Body of pancreas (tissue), 4 donors: Measurements from ENCODE around the gene ARMC6. TPM values are rescaled to one million over a fixed set of nuclear protein-coding genes. Genes with fewer than 3 reads are reported as not detected.

ENCODE experiments used
- ATAC-seq: fragments of 150-250 bp; one replicate; pipeline ENCODE4 v1.9.1; 2016
- DNase-seq, 4 donors: peaks; one replicate each; pipeline ENCODE4 v3.0.0-alpha.2; 2019
- H3K27ac ChIP-seq, 4 donors: fragments of 200-600 bp; sonication (generic); 1 replicate in 3 of 4; 2 replicates in 1 of 4; pipeline versions ENCODE4 v1.5.1 to v1.6.1; 2016 to 2019; ENCODE audit warnings: mild to moderate bottlenecking in 1 of 4, mixed read lengths in 1 of 4, moderate library complexity in 1 of 4
- H3K27me3 ChIP-seq, 2 donors: fragments of 200-600 bp; sonication (generic); one replicate each; pipeline ENCODE4 v1.6.0; 2016; ENCODE audit warnings: mild to moderate bottlenecking in 1 of 2
- H3K36me3 ChIP-seq, 2 donors: fragments of 200-600 bp; sonication (generic); replicated peaks in 1 of 2; 2 replicates each; pipeline ENCODE4 v1.5.1; 2016; ENCODE audit warnings: low read depth in 2 of 2; ENCODE audit not compliant: insufficient read depth in 1 of 2
- H3K4me1 ChIP-seq: fragments of 200-600 bp; sonication (generic); one replicate; pipeline ENCODE4 v1.6.0; 2016
- H3K4me3 ChIP-seq, 2 donors: fragments of 200-600 bp; sonication (generic); 1 replicate in 1 of 2; 2 replicates in 1 of 2; pipeline ENCODE4 v1.5.1; 2016 to 2019
- H3K9me3 ChIP-seq, 3 donors: fragments of 200-600 bp; sonication (generic); 1 replicate in 2 of 3; 2 replicates in 1 of 3; pipeline ENCODE4 v1.5.1; 2016
- POLR2A ChIP-seq, 3 donors: fragments of 450-650 bp; IDR thresholded peaks; one replicate each; pipeline ENCODE4 v1.6.1; 2016; ENCODE audit warnings: antibody characterized with exemption in 3 of 3, mild to moderate bottlenecking in 2 of 3
- WGBS, 2 donors: methylation state at CpG; one replicate each; pipeline ENCODE4 v1.1.5; 2017; 5-methylcytosine and 5-hydroxymethylcytosine counted together
- intact Hi-C: fragments of 100-400 bp; cut with DNase I; formaldehyde crosslinking; loops from one replicate; pipeline ENCODE4 v1.15.1; 2023
- total RNA-seq, 2 donors: library from RNA; depleted of rRNA; stranded (reverse); fragments of >200 nt; gene quantifications; one replicate each; pipeline ENCODE4 v1.1.0, GENCODE V29; 2016
- TF ChIP-seq, protein P1 (sequence below), 7 experiments: fragments of 450-650 bp in 4 of 7; fragments of 200-600 bp in 3 of 7; sonication (generic) in 3 of 7; IDR thresholded peaks; one replicate each; pipeline ENCODE4 v1.5.1; 2016 to 2019; ENCODE audit warnings: antibody characterized with exemption in 7 of 7

ARMC6 gene
- total RNA-seq, 2 donors from 2014 or later, result 15.6 to 27.7 TPM

DNA sequence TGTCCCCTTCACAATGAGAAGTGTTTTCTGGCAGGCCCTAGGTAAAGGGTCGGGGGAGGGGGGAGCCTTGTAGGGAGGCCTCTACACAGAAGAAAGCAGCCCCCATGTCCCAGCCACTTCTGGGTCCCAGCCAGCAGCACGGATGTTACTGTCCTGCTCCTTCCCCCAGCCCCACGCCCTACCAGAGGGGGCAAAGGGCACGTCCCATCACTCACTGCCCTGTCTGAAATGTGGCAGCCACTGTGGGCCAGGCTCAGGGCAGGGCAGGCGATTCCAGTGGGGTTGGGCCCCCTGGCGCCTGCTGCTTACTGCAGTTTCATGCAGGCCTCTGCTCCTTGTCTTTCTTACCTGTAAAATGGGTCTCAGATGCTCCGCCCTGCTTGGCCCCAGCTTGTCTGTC, 24.3 kb downstream of the ARMC6 start:
- TF ChIP-seq, protein P1, sequence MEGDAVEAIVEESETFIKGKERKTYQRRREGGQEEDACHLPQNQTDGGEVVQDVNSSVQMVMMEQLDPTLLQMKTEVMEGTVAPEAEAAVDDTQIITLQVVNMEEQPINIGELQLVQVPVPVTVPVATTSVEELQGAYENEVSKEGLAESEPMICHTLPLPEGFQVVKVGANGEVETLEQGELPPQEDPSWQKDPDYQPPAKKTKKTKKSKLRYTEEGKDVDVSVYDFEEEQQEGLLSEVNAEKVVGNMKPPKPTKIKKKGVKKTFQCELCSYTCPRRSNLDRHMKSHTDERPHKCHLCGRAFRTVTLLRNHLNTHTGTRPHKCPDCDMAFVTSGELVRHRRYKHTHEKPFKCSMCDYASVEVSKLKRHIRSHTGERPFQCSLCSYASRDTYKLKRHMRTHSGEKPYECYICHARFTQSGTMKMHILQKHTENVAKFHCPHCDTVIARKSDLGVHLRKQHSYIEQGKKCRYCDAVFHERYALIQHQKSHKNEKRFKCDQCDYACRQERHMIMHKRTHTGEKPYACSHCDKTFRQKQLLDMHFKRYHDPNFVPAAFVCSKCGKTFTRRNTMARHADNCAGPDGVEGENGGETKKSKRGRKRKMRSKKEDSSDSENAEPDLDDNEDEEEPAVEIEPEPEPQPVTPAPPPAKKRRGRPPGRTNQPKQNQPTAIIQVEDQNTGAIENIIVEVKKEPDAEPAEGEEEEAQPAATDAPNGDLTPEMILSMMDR (IDR thresholded peaks at IDR 0.05), result no peak
- no peak for TF ChIP-seq POLR2A (IDR thresholded peaks at IDR 0.05)
- H3K4me1 ChIP-seq, result peaks cover 14% of the 10 kb centered on the region
- DNase-seq, result no peak
- 79 to 80% methylated on average over 2 to 7 of the region's 7 CpGs for WGBS, 2 donors
- H3K27ac ChIP-seq, result no peak overlapping the region
- no peaks in the 10 kb centered on the region for H3K9me3 ChIP-seq
- H3K27me3 ChIP-seq, result no peaks in the 10 kb centered on the region
- intact Hi-C loops, result loop anchor here (10.0 kb wide), 1 partner anchor 77 kb away; the partner anchor contains the start of gene TMEM161A
- H3K4me3 ChIP-seq, result no peak overlapping the region
- ATAC-seq, result no peak
- H3K36me3 ChIP-seq, result no peaks in the 10 kb centered on the region

DNA sequence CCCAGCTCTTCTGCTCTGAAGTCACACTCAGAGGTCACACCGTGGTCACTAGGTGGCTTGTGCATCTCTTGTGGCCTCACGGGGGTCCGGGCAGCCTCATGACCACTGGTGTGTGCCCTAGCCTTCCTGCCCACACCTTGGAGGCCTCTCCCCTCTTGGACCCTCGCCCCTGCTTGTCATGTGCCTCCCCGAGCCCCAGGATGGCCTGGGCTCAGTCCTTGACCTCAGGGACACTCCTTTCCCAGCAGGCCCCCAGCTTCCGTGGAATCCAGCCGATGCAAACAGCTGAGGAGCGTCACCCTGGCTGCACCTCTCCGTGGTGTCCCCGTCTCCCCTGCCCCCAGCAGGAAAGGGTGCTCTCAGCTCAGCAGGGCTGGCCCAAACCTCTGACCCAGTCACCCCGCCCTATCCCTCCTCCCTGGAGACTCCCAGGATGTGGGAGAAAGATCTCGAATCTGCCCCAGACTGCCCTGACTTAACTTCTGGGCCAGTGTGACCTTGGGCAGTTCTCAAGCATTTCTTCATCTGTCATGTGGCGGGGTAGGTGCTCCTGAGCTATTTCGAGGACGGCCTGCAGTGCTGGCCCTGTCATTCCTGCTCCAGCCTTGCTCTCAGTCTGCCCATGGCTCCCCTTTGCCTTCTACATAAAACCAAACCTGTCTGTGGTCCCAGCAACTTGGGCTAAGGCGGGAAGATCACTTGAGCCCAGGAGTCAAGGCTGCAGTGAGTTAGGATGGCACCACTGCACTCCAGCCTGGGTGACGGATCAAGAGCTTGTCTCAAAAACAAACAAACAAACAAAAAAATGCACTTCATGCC, 25.8 kb downstream of the ARMC6 start:
- Histone ChIP-seq H3K27ac (no peak overlapping the region), H3K27me3 (no peaks in the 10 kb centered on the region), H3K4me3 (no peak overlapping the region), H3K9me3 (no peaks in the 10 kb centered on the region), H3K36me3 (no peaks in the 10 kb centered on the region), H3K4me1 (peaks cover 21% of the 10 kb centered on the region)
- DNase-seq, result no peak
- WGBS, 2 donors, result 82 to 90% methylated on average over 14 to 17 of the region's 17 CpGs
- TF ChIP-seq, protein P1 (IDR thresholded peaks at IDR 0.05), result no peak
- no peak for TF ChIP-seq POLR2A (IDR thresholded peaks at IDR 0.05)
- ATAC-seq, result no peak
- intact Hi-C loops, result loop anchor here (10.0 kb wide), 1 partner anchor 76 kb away; the partner anchor contains the start of gene TMEM161A

DNA sequence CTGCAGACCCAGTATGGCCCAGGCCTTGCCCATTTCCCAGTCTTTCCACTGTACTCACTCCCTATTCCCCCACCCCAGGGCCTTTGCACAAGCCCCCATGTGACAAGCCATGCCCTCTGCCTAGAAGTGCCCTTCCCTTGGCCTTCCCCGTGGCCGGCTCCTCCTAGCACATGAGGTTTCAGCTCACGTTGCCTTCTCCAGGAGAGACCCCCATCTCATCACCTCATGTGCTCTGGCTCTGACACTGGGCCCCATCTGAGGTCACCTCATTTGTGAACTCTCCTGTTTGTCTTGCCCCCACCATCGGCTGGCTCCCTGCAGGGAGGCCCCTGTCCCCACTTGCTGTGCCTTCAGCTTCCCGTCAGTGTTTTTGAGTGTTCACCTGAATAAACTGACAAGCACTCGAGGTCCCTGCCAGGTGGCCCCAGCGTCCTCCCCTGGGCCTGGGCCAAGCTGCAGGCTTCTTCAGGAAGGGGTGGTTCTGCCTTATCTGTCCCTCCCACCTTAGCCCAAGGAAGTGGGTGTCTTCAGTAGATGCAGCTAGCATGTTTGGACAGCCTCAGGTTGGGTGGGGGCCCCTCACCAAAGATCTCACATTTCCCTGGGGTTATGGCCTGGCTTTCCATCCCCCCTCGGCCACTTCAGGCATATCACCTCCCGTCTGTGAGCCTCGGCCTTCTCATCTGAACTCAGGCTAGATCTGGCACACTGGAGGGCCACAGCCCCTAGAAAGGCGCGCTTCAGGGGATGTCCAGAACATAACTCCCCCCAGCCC, 26.6 kb downstream of the ARMC6 start:
- no peak for TF ChIP-seq POLR2A (IDR thresholded peaks at IDR 0.05)
- TF ChIP-seq, protein P1 (IDR thresholded peaks at IDR 0.05), result no peak
- no peaks in the 10 kb centered on the region for H3K9me3 ChIP-seq
- WGBS, 2 donors, result 84 to 85% methylated on average over 12 of the region's 12 CpGs
- ATAC-seq (no peak), DNase-seq (peak in 1 of 4 donors; percentile 24)
- H3K27ac ChIP-seq, result no peak overlapping the region
- intact Hi-C loops, result loop anchor here (10.0 kb wide), 1 partner anchor 75 kb away; the partner anchor contains the start of gene TMEM161A
- no peak overlapping the region for H3K4me3 ChIP-seq
- no peaks in the 10 kb centered on the region for H3K36me3 ChIP-seq
- no peaks in the 10 kb centered on the region for H3K27me3 ChIP-seq
- peaks cover 27% of the 10 kb centered on the region for H3K4me1 ChIP-seq

DNA sequence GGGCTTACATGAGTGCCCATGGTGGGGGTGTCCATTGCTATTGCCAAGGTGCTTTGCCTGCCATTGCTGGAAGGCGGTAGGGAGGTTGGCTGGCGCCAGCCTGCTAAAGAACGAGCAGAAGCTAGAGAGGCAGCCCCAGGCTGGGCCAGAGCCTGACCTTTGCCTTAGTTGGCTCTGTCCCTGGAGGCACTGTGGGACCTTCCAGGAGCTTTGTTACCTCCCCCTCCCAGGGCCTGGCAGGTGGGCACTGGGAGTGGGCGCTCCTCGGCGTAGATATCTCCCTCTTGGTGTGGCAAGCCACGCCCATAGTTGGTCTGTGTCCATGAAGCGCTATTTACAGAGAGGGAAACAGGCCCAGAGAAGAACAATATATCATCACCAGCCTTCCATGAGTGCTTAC, 28.1 kb downstream of the ARMC6 start:
- Histone ChIP-seq H3K27ac (peak overlapping the region in 3 of 4 donors; percentile 23 to 84 (median 41)), H3K4me3 (no peak overlapping the region), H3K4me1 (peaks cover 31% of the 10 kb centered on the region), H3K27me3 (no peaks in the 10 kb centered on the region), H3K36me3 (no peaks in the 10 kb centered on the region), H3K9me3 (no peaks in the 10 kb centered on the region)
- TF ChIP-seq, protein P1 (IDR thresholded peaks at IDR 0.05), result no peak
- no peak for TF ChIP-seq POLR2A (IDR thresholded peaks at IDR 0.05)
- WGBS, 2 donors, result 74 to 100% methylated on average over 3 to 7 of the region's 8 CpGs
- ATAC-seq (no peak), DNase-seq (peak; percentile 21 to 63 (median 41))
- intact Hi-C loops, result no loop called here
